GM19395 (cell line): Measurements from ENCODE around the gene IL1RAP.

ENCODE experiments used
- ATAC-seq: cut with Tn5 transposase; IDR thresholded peaks from one replicate; pipeline ENCODE4 v1.9.1; 2021; ENCODE audit warnings: mild to moderate bottlenecking, moderate library complexity; ENCODE audit not compliant: unreplicated experiment

Gene IL1RAP

GRCh38 chr3:190575437-190576185 is 61.7 kb downstream of the IL1RAP start:
- ATAC-seq, result no peak

GRCh38 chr3:190577225-190577624 is 63.3 kb downstream of the IL1RAP start:
- ATAC-seq, result no peak

GRCh38 chr3:190579514-190580137 is 65.7 kb downstream of the IL1RAP start:
- ATAC-seq, result no peak

- no peak for ATAC-seq
Observed at GRCh38 chr3:190580417-190580816, 66.5 kb downstream of the IL1RAP start.

GRCh38 chr3:190581041-190581541 is 67.2 kb downstream of the IL1RAP start:
- ATAC-seq, result no peak

- ATAC-seq, result no peak
Observed at GRCh38 chr3:190582667-190583066, 68.8 kb downstream of the IL1RAP start.

- peak; percentile 15 for ATAC-seq
Observed at GRCh38 chr3:190585805-190586630, 72.1 kb downstream of the IL1RAP start.

- peak; percentile 94 for ATAC-seq
Observed at GRCh38 chr3:190586631-190587011, 72.7 kb downstream of the IL1RAP start.

GRCh38 chr3:190588570-190588969 is 74.7 kb downstream of the IL1RAP start:
- no peak for ATAC-seq

- ATAC-seq, result no peak
Observed at GRCh38 chr3:190589326-190589725, 75.4 kb downstream of the IL1RAP start.

GRCh38 chr3:190591080-190591479 is 77.2 kb downstream of the IL1RAP start:
- ATAC-seq, result no peak

- ATAC-seq, result no peak
Observed at GRCh38 chr3:190593075-190593474, 79.2 kb downstream of the IL1RAP start.

- no peak for ATAC-seq
Observed at GRCh38 chr3:190594171-190594570, 80.3 kb downstream of the IL1RAP start.

- ATAC-seq, result no peak
Observed at GRCh38 chr3:190595179-190595795, 81.4 kb downstream of the IL1RAP start.

- no peak for ATAC-seq
Observed at GRCh38 chr3:190595807-190596206, 81.9 kb downstream of the IL1RAP start.

- no peak for ATAC-seq
Observed at GRCh38 chr3:190596349-190597285, 82.7 kb downstream of the IL1RAP start.

GRCh38 chr3:190597291-190597690 is 83.4 kb downstream of the IL1RAP start:
- no peak for ATAC-seq

GRCh38 chr3:190601622-190602021 is 87.7 kb downstream of the IL1RAP start:
- ATAC-seq, result no peak

- ATAC-seq, result no peak
Observed at GRCh38 chr3:190605385-190605784, 91.5 kb downstream of the IL1RAP start.

- ATAC-seq, result no peak
Observed at GRCh38 chr3:190606596-190606995, 92.7 kb downstream of the IL1RAP start.
